Epithelial cell of esophagus (primary cell): ENCODE measurements around the gene ALKBH6.

ENCODE experiments used
- DNase-seq: peaks from one replicate; pipeline ENCODE4 v3.0.0; 2010; ENCODE audit warnings: low read depth
- H3K4me3 ChIP-seq: 2 replicates; pipeline ENCODE4 v1.5.1; 2011; ENCODE audit warnings: mild to moderate bottlenecking, low read length, control low read depth
- TF ChIP-seq, protein P1 (sequence below): IDR thresholded peaks from 2 replicates; pipeline ENCODE4 v1.5.1; 2011; ENCODE audit warnings: low read depth, mild to moderate bottlenecking, low read length, control low read depth, inconsistent platforms; ENCODE audit not compliant: insufficient read depth; ENCODE audit errors: missing control alignments

ALKBH6 gene

DNA sequence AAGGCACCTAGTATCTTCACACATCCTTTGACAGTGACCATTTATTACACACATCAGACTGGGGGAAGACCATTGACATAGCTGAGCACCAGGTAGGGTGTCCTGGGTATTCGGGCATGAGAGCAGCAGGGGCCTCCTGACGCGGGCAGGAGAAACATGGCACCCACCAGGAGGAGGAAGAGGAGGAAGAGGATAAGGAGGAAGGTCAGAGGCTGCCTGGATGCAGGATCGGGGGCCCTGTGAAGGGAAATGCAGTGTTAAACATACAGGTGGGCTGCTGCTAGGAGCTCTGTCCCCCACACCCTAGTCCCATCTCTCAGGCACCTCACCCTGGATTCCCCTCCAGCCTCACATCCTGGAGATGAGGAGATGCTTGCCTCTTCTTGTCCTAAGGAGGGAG, 10.7 kb downstream of the ALKBH6 start:
- DNase-seq: no peak
- TF ChIP-seq, protein P1, sequence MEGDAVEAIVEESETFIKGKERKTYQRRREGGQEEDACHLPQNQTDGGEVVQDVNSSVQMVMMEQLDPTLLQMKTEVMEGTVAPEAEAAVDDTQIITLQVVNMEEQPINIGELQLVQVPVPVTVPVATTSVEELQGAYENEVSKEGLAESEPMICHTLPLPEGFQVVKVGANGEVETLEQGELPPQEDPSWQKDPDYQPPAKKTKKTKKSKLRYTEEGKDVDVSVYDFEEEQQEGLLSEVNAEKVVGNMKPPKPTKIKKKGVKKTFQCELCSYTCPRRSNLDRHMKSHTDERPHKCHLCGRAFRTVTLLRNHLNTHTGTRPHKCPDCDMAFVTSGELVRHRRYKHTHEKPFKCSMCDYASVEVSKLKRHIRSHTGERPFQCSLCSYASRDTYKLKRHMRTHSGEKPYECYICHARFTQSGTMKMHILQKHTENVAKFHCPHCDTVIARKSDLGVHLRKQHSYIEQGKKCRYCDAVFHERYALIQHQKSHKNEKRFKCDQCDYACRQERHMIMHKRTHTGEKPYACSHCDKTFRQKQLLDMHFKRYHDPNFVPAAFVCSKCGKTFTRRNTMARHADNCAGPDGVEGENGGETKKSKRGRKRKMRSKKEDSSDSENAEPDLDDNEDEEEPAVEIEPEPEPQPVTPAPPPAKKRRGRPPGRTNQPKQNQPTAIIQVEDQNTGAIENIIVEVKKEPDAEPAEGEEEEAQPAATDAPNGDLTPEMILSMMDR: no peak
- no peak overlapping the region for H3K4me3 ChIP-seq

DNA sequence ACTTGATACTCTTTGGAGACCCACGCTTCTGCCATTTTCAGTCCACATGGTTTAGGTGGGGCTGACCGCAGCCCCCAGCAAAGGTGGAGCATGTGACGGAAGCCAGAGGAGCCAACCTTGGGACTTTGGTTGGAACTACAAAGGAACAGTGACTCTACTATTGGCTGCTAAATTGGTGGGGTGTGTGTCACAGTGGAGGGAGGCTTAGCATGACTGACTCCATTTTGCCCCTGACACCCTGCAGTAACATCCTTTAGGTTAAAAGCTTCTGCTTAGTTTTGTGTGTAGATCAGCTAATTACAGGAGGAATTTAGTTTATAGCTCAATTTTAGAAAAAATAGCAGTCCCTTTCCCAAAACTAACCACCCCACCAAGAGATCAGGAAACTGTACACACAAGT, 12.4 kb downstream of the ALKBH6 start:
- TF ChIP-seq, protein P1: no peak
- no peak overlapping the region for H3K4me3 ChIP-seq
- DNase-seq: no peak

DNA sequence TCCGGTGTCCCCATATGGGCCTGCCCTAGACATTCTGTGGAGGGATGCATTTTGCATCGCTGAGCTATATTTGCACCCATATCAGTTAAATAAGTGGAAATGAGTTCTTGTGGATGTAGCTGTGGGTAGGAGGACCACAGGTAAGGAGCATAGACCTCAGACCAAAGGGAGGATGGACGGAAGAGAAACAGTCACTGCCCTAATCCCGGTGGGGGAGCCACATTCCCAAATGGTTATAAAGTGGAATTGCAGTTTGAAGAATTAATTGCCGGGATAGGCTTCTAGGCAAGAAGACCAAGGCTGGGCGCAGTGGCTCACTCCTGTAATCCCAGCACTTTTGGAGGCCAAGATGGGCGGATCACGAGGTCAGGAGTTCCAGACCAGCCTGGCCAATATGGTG, 17.2 kb downstream of the ALKBH6 start:
- no peak for DNase-seq
- TF ChIP-seq, protein P1: no peak
- H3K4me3 ChIP-seq: no peak overlapping the region

DNA sequence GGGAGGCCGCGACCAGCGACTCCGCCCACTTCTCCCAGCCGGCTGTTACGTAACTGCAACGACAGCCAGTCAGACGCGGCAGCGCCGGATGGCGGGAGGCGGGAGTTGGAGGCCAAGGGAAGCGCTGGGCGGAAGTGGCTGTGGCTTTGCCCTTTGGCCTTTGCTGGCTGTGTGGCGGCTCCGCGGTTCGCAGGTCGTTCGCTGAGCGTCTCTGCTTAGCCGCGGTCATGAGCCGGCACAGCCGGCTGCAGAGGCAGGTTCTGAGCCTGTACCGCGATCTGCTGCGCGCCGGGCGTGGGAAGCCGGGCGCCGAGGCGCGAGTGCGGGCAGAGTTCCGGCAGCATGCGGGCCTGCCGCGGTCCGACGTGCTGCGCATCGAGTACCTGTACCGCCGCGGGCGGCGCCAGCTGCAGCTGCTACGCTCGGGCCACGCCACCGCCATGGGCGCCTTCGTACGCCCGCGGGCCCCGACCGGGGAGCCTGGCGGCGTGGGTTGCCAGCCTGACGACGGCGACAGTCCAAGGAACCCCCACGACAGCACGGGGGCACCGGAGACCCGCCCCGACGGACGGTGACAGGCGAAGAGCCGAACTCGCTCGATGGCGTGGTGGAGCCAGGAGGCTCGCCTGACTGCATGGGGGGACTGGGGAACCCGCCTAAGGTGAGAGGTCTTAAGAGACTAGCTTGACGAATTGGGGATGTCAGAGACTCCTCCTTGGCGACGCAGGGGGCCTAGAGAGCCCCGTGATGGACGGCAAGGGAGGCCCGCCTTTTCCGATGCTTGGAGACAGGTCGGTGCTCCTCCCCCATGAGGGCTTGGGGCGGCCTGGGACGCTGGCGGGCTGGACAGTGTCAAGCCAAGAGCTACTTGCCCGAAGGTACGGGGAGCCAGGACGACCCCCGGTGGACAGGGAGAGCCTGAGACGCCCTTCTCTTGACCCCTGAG, 18.7 kb downstream of the ALKBH6 start, which contains the start of gene SDHAF1:
TSS of gene SDHAF1 (plus strand) at position 141 of the 946 bp plus-strand sequence. CDS start at position 228, 87 bp downstream.
- TF ChIP-seq, protein P1: no peak

DNA sequence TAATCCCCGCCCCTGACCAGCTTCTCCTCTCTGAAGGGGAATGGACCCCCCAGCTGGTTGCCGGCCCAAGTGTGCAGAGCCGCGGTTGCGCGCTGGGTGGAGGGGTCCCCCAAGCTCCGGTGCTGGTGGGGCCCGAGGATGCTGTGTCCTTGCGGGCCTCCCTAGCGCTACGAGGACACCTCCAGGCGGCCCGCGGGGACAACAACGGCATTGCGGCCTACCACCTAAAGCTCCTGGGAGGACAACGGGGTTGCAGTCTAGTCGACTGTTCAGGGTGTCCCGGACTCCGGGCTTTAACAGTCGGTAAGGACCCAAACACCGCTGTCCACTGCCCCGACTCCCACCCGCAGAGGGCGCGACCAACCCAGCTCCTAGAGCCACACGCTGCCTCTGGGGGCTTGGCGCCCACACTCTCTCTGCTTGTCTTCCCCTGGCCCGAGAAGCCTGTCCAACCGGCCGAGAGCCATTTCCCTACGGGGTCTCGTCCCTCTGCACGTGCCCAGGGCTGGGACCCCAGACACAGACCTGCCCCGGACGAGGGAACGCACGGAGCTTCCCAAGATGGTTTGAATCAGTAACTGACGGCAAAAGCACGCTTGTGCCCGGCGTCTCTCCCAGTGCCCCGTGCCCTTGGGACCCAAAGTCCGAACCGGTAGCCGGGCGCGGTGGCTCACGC, 20.0 kb downstream of the ALKBH6 start:
- peak overlapping the region; percentile 60 for H3K4me3 ChIP-seq
- TF ChIP-seq, protein P1: no peak
- DNase-seq: no peak

More for the DNA sequence above, 18.7 kb downstream of the ALKBH6 start, which contains the start of gene SDHAF1:
- DNase-seq: peak; percentile 93
- H3K4me3 ChIP-seq: peak within 1 kb of the TSS; percentile 60

DNA sequence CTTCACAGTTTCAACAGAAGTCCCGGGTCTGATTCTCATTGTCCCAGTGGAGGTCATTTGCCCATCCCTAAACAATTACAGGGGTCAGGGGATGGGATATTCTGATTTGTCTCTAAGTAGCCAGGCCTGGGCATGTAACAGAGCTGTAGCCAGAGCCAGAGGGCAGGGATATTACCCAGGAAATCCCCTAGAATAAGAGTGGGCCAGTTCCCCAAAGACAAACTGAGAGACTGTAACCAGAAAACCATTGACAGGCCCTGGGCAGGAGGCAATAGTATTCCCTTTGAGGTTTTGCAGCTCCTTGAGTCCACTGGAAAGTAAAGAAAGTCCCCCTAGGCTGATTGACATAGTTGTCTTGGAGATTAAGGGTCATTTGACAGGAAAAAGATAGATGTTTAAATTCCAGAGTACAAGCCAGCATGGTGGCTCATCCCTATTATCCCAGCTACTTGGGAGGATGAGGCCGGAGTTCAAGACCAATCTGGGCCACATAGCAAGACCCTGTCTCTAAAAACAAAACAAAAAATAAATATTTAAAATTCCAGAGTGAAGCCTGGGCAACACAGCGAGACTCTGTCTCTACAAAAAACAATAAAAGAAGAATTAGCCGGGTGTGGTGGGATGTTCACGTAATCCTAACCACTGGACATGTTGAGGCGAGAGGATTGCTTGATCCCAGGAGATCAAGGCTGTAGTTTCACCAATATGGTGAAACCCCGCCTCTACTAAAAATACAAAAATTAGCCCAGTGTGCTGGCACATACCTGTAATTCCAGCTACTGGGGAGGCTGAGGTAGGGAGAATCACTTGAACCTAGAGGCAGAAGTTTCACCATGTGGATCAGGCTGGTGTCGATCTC, 20.9 kb downstream of the ALKBH6 start:
- TF ChIP-seq, protein P1: no peak
- DNase-seq: peak; percentile 65
- no peak overlapping the region for H3K4me3 ChIP-seq
